ENCODE data around the gene SOD1.
A peak's percentile ranks its signal among the peaks of the same experiment; 100 is the strongest.
"Not testable (repeated sequence)": the region's sequence is repeated elsewhere in the genome, so short reads cannot be mapped to it uniquely, and the experiment has no call there.

SOD1 gene

GRCh38 chr21:31656199-31657095 lies 3.0 kb upstream of the SOD1 start:
- no peaks in the 10 kb centered on the region for H3K9me3 ChIP-seq (ENCODE audit: control insufficient read depth, low read length)
- peaks cover 5% of the 10 kb centered on the region for H3K4me1 ChIP-seq (ENCODE audit: control insufficient read depth, insufficient read depth, low read length, poor library complexity, severe bottlenecking)
- H3K36me3 ChIP-seq (ENCODE audit: control insufficient read depth, insufficient read depth, low read length), result peaks cover 5% of the 10 kb centered on the region
- 94 to 97% methylated on average over 10 to 11 of the region's 13 CpGs for WGBS, 2 experiments (ENCODE audit: insufficient coverage in 2 of 2)
- H3K27ac ChIP-seq (ENCODE audit: low read depth, low read length, severe bottlenecking), result no peak overlapping the region
- no peak overlapping the region for H3K4me3 ChIP-seq (ENCODE audit: extremely low read depth, insufficient read depth, low read length, poor library complexity, severe bottlenecking)

GRCh38 chr21:31658053-31658452 lies 1.4 kb upstream of the SOD1 start:
- H3K9me3 ChIP-seq (ENCODE audit: control insufficient read depth, low read length), result no peaks in the 10 kb centered on the region
- peaks cover 16% of the 10 kb centered on the region for H3K36me3 ChIP-seq (ENCODE audit: control insufficient read depth, insufficient read depth, low read length)
- H3K27ac ChIP-seq (ENCODE audit: low read depth, low read length, severe bottlenecking), result no peak overlapping the region
- peaks cover 7% of the 10 kb centered on the region for H3K4me1 ChIP-seq (ENCODE audit: control insufficient read depth, insufficient read depth, low read length, poor library complexity, severe bottlenecking)
- WGBS, 2 experiments (ENCODE audit: insufficient coverage in 2 of 2), result 92 to 94% methylated on average over 6 to 7 of the region's 9 CpGs
- H3K4me3 ChIP-seq (ENCODE audit: extremely low read depth, insufficient read depth, low read length, poor library complexity, severe bottlenecking), result no peak overlapping the region

- Histone ChIP-seq H3K4me3 (ENCODE audit: extremely low read depth, insufficient read depth, low read length, poor library complexity, severe bottlenecking) (peak overlapping the region; percentile 69), H3K4me1 (ENCODE audit: control insufficient read depth, insufficient read depth, low read length, poor library complexity, severe bottlenecking) (peaks cover 7% of the 10 kb centered on the region), H3K36me3 (ENCODE audit: control insufficient read depth, insufficient read depth, low read length) (peaks cover 25% of the 10 kb centered on the region), H3K27ac (ENCODE audit: low read depth, low read length, severe bottlenecking) (no peak overlapping the region), H3K9me3 (ENCODE audit: control insufficient read depth, low read length) (no peaks in the 10 kb centered on the region)
- WGBS, 2 experiments (ENCODE audit: insufficient coverage in 2 of 2), result 6 to 38% methylated on average over 3 to 17 of the region's 18 CpGs
These were observed 282 bp upstream of the SOD1 start for GRCh38 chr21:31659286-31659535.

- Histone ChIP-seq H3K4me1 (ENCODE audit: control insufficient read depth, insufficient read depth, low read length, poor library complexity, severe bottlenecking) (peaks cover 7% of the 10 kb centered on the region), H3K27ac (ENCODE audit: low read depth, low read length, severe bottlenecking) (no peak overlapping the region), H3K9me3 (ENCODE audit: control insufficient read depth, low read length) (no peaks in the 10 kb centered on the region), H3K4me3 (ENCODE audit: extremely low read depth, insufficient read depth, low read length, poor library complexity, severe bottlenecking) (peak overlapping the region; percentile 69), H3K36me3 (ENCODE audit: control insufficient read depth, insufficient read depth, low read length) (peaks cover 28% of the 10 kb centered on the region)
- WGBS, 2 experiments (ENCODE audit: insufficient coverage in 2 of 2), result 0 to 1% methylated on average over 10 to 11 of the region's 12 CpGs
These were observed 719 bp downstream of the SOD1 start for GRCh38 chr21:31660259-31660565.

- 42 to 51% methylated on average over 4 to 6 of the region's 8 CpGs for WGBS, 2 experiments (ENCODE audit: insufficient coverage in 2 of 2)
- Histone ChIP-seq H3K27ac (ENCODE audit: low read depth, low read length, severe bottlenecking) (no peak overlapping the region), H3K4me1 (ENCODE audit: control insufficient read depth, insufficient read depth, low read length, poor library complexity, severe bottlenecking) (peaks cover 7% of the 10 kb centered on the region), H3K36me3 (ENCODE audit: control insufficient read depth, insufficient read depth, low read length) (peaks cover 31% of the 10 kb centered on the region), H3K4me3 (ENCODE audit: extremely low read depth, insufficient read depth, low read length, poor library complexity, severe bottlenecking) (peak overlapping the region; percentile 69), H3K9me3 (ENCODE audit: control insufficient read depth, low read length) (no peaks in the 10 kb centered on the region)
These were observed 1.1 kb downstream of the SOD1 start for GRCh38 chr21:31660591-31660990.

- Histone ChIP-seq H3K36me3 (ENCODE audit: control insufficient read depth, insufficient read depth, low read length) (peaks cover 62% of the 10 kb centered on the region), H3K9me3 (ENCODE audit: control insufficient read depth, low read length) (no peaks in the 10 kb centered on the region), H3K27ac (ENCODE audit: low read depth, low read length, severe bottlenecking) (no peak overlapping the region), H3K4me3 (ENCODE audit: extremely low read depth, insufficient read depth, low read length, poor library complexity, severe bottlenecking) (no peak overlapping the region), H3K4me1 (ENCODE audit: control insufficient read depth, insufficient read depth, low read length, poor library complexity, severe bottlenecking) (peaks cover 7% of the 10 kb centered on the region)
- WGBS, 2 experiments (ENCODE audit: insufficient coverage in 2 of 2), result 88 to 95% methylated on average over 6 to 7 of the region's 7 CpGs
These were observed 4.2 kb downstream of the SOD1 start for GRCh38 chr21:31663584-31664249.

GRCh38 chr21:31665397-31665796 lies 5.9 kb downstream of the SOD1 start:
- peaks cover 76% of the 10 kb centered on the region for H3K36me3 ChIP-seq (ENCODE audit: control insufficient read depth, insufficient read depth, low read length)
- H3K27ac ChIP-seq (ENCODE audit: low read depth, low read length, severe bottlenecking), result no peak overlapping the region

GRCh38 chr21:31665869-31666268 lies 6.4 kb downstream of the SOD1 start:
- not testable (repeated sequence) for H3K27ac ChIP-seq (ENCODE audit: low read depth, low read length, severe bottlenecking); H3K4me1 ChIP-seq (ENCODE audit: control insufficient read depth, insufficient read depth, low read length, poor library complexity, severe bottlenecking); H3K4me3 ChIP-seq (ENCODE audit: extremely low read depth, insufficient read depth, low read length, poor library complexity, severe bottlenecking); H3K9me3 ChIP-seq (ENCODE audit: control insufficient read depth, low read length)
- H3K36me3 ChIP-seq (ENCODE audit: control insufficient read depth, insufficient read depth, low read length), result peaks cover 78% of the 10 kb centered on the region
- 95 to 100% methylated on average over 3 to 4 of the region's 4 CpGs for WGBS, 2 experiments (ENCODE audit: insufficient coverage in 2 of 2)

More at GRCh38 chr21:31665397-31665796, 5.9 kb downstream of the SOD1 start:
- H3K4me3 ChIP-seq (ENCODE audit: extremely low read depth, insufficient read depth, low read length, poor library complexity, severe bottlenecking), result no peak overlapping the region
- WGBS, 2 experiments (ENCODE audit: insufficient coverage in 2 of 2), result 90 to 93% methylated on average over 6 to 8 of the region's 8 CpGs
- H3K4me1 ChIP-seq (ENCODE audit: control insufficient read depth, insufficient read depth, low read length, poor library complexity, severe bottlenecking), result peaks cover 10% of the 10 kb centered on the region
- H3K9me3 ChIP-seq (ENCODE audit: control insufficient read depth, low read length), result no peaks in the 10 kb centered on the region

- no peak overlapping the region for H3K4me3 ChIP-seq (ENCODE audit: extremely low read depth, insufficient read depth, low read length, poor library complexity, severe bottlenecking)
- 100% methylated on average over 1 of the region's 5 CpGs; no CpG with 5 or more reads in 1 of the 2 experiments for WGBS, 2 experiments (ENCODE audit: insufficient coverage in 2 of 2)
- peaks cover 77% of the 10 kb centered on the region for H3K36me3 ChIP-seq (ENCODE audit: control insufficient read depth, insufficient read depth, low read length)
- H3K27ac ChIP-seq (ENCODE audit: low read depth, low read length, severe bottlenecking), result no peak overlapping the region
- H3K9me3 ChIP-seq (ENCODE audit: control insufficient read depth, low read length), result no peaks in the 10 kb centered on the region
- peaks cover 5% of the 10 kb centered on the region for H3K4me1 ChIP-seq (ENCODE audit: control insufficient read depth, insufficient read depth, low read length, poor library complexity, severe bottlenecking)
These were observed 7.0 kb downstream of the SOD1 start for GRCh38 chr21:31666445-31667010.

GRCh38 chr21:31667132-31667531 lies 7.6 kb downstream of the SOD1 start:
- Histone ChIP-seq H3K36me3 (ENCODE audit: control insufficient read depth, insufficient read depth, low read length) (peaks cover 77% of the 10 kb centered on the region), H3K27ac (ENCODE audit: low read depth, low read length, severe bottlenecking) (no peak overlapping the region)
- WGBS, 2 experiments (ENCODE audit: insufficient coverage in 2 of 2), result 97 to 100% methylated on average over 1 to 3 of the region's 5 CpGs

GRCh38 chr21:31667639-31668038 lies 8.1 kb downstream of the SOD1 start:
- no peak overlapping the region for H3K27ac ChIP-seq (ENCODE audit: low read depth, low read length, severe bottlenecking)
- peaks cover 4% of the 10 kb centered on the region for H3K4me1 ChIP-seq (ENCODE audit: control insufficient read depth, insufficient read depth, low read length, poor library complexity, severe bottlenecking)
- H3K9me3 ChIP-seq (ENCODE audit: control insufficient read depth, low read length), result no peaks in the 10 kb centered on the region
- peaks cover 76% of the 10 kb centered on the region for H3K36me3 ChIP-seq (ENCODE audit: control insufficient read depth, insufficient read depth, low read length)
- H3K4me3 ChIP-seq (ENCODE audit: extremely low read depth, insufficient read depth, low read length, poor library complexity, severe bottlenecking), result no peak overlapping the region

More at GRCh38 chr21:31667132-31667531, 7.6 kb downstream of the SOD1 start:
- H3K4me1 ChIP-seq (ENCODE audit: control insufficient read depth, insufficient read depth, low read length, poor library complexity, severe bottlenecking), result peaks cover 4% of the 10 kb centered on the region
- H3K9me3 ChIP-seq (ENCODE audit: control insufficient read depth, low read length), result no peaks in the 10 kb centered on the region
- H3K4me3 ChIP-seq (ENCODE audit: extremely low read depth, insufficient read depth, low read length, poor library complexity, severe bottlenecking), result no peak overlapping the region

All from mesodermal cell (in vitro differentiated cells).